HUES64 (cell line): ENCODE data around the gene RAB43.

Experiments used
- H3K27ac ChIP-seq: 2 replicates; pipeline ENCODE4 v1.7.0; 2013; ENCODE audit warnings: low read depth, low read length, inconsistent platforms
- H3K27me3 ChIP-seq: 2 replicates; pipeline ENCODE4 v1.6.1; 2013; ENCODE audit warnings: mild to moderate bottlenecking, low read length; ENCODE audit not compliant: insufficient read depth
- H3K36me3 ChIP-seq: 2 replicates; pipeline ENCODE4 v1.6.1; 2013; ENCODE audit warnings: mild to moderate bottlenecking, low read length; ENCODE audit not compliant: insufficient read depth
- H3K4me1 ChIP-seq: 2 replicates; pipeline ENCODE4 v1.6.1; 2013; ENCODE audit warnings: mild to moderate bottlenecking, low read length, moderate library complexity; ENCODE audit not compliant: insufficient read depth
- H3K4me3 ChIP-seq: 2 replicates; pipeline ENCODE4 v1.5.1; 2013; ENCODE audit warnings: mild to moderate bottlenecking, low read length, moderate library complexity
- H3K9ac ChIP-seq: 2 replicates; pipeline ENCODE4 v1.6.1; 2013; ENCODE audit warnings: mild to moderate bottlenecking, low read depth, low read length
- H3K9me3 ChIP-seq: 2 replicates; pipeline ENCODE4 v1.6.1; 2013; ENCODE audit warnings: low read depth, low read length; ENCODE audit not compliant: insufficient read depth
- WGBS: fragments of 150-250, 120-280 bp; methylation state at CpG from one replicate; pipeline ENCODE4 v1.1.7; 2013; ENCODE audit warnings: missing lambda C conversion rate; 5-methylcytosine and 5-hydroxymethylcytosine counted together

RAB43 gene

GRCh38 chr3:129040579-129041300, 80.9 kb downstream of the RAB43 start:
- Histone ChIP-seq H3K4me3 (no peak overlapping the region), H3K4me1 (no peaks in the 10 kb centered on the region), H3K9ac (no peak overlapping the region), H3K9me3 (no peaks in the 10 kb centered on the region), H3K36me3 (no peaks in the 10 kb centered on the region), H3K27ac (no peak overlapping the region), H3K27me3 (peaks cover 3% of the 10 kb centered on the region; the same call in 1 of the 2 replicates)
- 81% methylated on average over 15 of the region's 15 CpGs for WGBS

- WGBS, result 90% methylated on average over 3 of the region's 3 CpGs
- no peaks in the 10 kb centered on the region for H3K4me1 ChIP-seq
- no peak overlapping the region for H3K9ac ChIP-seq
- H3K36me3 ChIP-seq, result no peaks in the 10 kb centered on the region
- no peak overlapping the region for H3K27ac ChIP-seq
- H3K4me3 ChIP-seq, result no peak overlapping the region
- H3K9me3 ChIP-seq, result no peaks in the 10 kb centered on the region
- no peaks in the 10 kb centered on the region for H3K27me3 ChIP-seq
These were observed 81.6 kb downstream of the RAB43 start for GRCh38 chr3:129040039-129040336.

GRCh38 chr3:129039271-129040038, 82.1 kb downstream of the RAB43 start:
- H3K4me1 ChIP-seq, result no peaks in the 10 kb centered on the region
- no peaks in the 10 kb centered on the region for H3K27me3 ChIP-seq
- H3K9ac ChIP-seq, result no peak overlapping the region
- no peaks in the 10 kb centered on the region for H3K9me3 ChIP-seq
- WGBS, result 88% methylated on average over 14 of the region's 14 CpGs
- H3K27ac ChIP-seq, result no peak overlapping the region
- H3K36me3 ChIP-seq, result no peaks in the 10 kb centered on the region
- H3K4me3 ChIP-seq, result no peak overlapping the region

- no peak overlapping the region for H3K9ac ChIP-seq
- H3K36me3 ChIP-seq, result no peaks in the 10 kb centered on the region
- no peak overlapping the region for H3K4me3 ChIP-seq
- H3K4me1 ChIP-seq, result no peaks in the 10 kb centered on the region
- H3K27ac ChIP-seq, result no peak overlapping the region
- 85% methylated on average over 10 of the region's 10 CpGs for WGBS
- no peaks in the 10 kb centered on the region for H3K27me3 ChIP-seq
- no peaks in the 10 kb centered on the region for H3K9me3 ChIP-seq
These were observed 83.3 kb downstream of the RAB43 start for GRCh38 chr3:129038121-129038855.
